NCI-H345 treated with DMSO at 0.1 percent for 48 hours (cell line): ENCODE data around the gene ACADS.
A peak's percentile ranks its signal among the peaks of the same experiment; 100 is the strongest.

ENCODE experiments used
- DNase-seq: peaks from one replicate; lab custom pipeline; 2025; ENCODE audit not compliant: unreplicated experiment; lab: John Stamatoyannopoulos, UW

The ACADS gene

GRCh38 chr12:120725659-120726509, at the start of gene ACADS:
TSS of gene ACADS (plus strand) at chr12:120725826. CDS start at chr12:120725886, 60 bp downstream.
- DNase-seq = peak; percentile 82

GRCh38 chr12:120677765-120678473, 47.7 kb upstream of the ACADS start:
- DNase-seq = no peak

- no peak for DNase-seq
Observed at GRCh38 chr12:120678572-120678971, 47.1 kb upstream of the ACADS start.

- no peak for DNase-seq
Observed at GRCh38 chr12:120680165-120680738, 45.4 kb upstream of the ACADS start.

GRCh38 chr12:120684523-120684932, 41.1 kb upstream of the ACADS start:
- DNase-seq = no peak

- no peak for DNase-seq
Observed at GRCh38 chr12:120685522-120685921, 40.1 kb upstream of the ACADS start.

- DNase-seq = peak; percentile 94
Observed at GRCh38 chr12:120686151-120686689, 39.4 kb upstream of the ACADS start.

GRCh38 chr12:120686690-120687577, 38.7 kb upstream of the ACADS start, which contains the start of gene MLEC:
TSS of gene MLEC (plus strand) at chr12:120687149. CDS start at chr12:120687297, 148 bp downstream.
- peak; percentile 95 for DNase-seq

- DNase-seq = no peak
Observed at GRCh38 chr12:120687578-120688289, 37.9 kb upstream of the ACADS start.

GRCh38 chr12:120688527-120689071, 37.0 kb upstream of the ACADS start:
- DNase-seq = no peak

GRCh38 chr12:120689397-120690082, 36.1 kb upstream of the ACADS start:
- DNase-seq = no peak

- DNase-seq = no peak
Observed at GRCh38 chr12:120690083-120690450, 35.6 kb upstream of the ACADS start.

GRCh38 chr12:120690978-120691377, 34.6 kb upstream of the ACADS start:
- DNase-seq = no peak

GRCh38 chr12:120692524-120693033, 33.0 kb upstream of the ACADS start:
- no peak for DNase-seq

GRCh38 chr12:120693848-120694247, 31.8 kb upstream of the ACADS start:
- no peak for DNase-seq

GRCh38 chr12:120696626-120697025, 29.0 kb upstream of the ACADS start:
- no peak for DNase-seq

- no peak for DNase-seq
Observed at GRCh38 chr12:120697344-120697743, 28.3 kb upstream of the ACADS start.

- DNase-seq = no peak
Observed at GRCh38 chr12:120698665-120699064, 27.0 kb upstream of the ACADS start.

- no peak for DNase-seq
Observed at GRCh38 chr12:120699553-120699952, 26.1 kb upstream of the ACADS start.
